Esophagus muscularis mucosa (tissue), 4 donors: ENCODE data around the gene B4GALT6. TPM values are rescaled to one million over a fixed set of nuclear protein-coding genes. Genes with fewer than 3 reads are reported as not detected.

ENCODE experiments used
- DNase-seq: peaks from one replicate; pipeline ENCODE4 v3.0.0-alpha.2; 2017; ENCODE audit errors: extremely low spot score
- H3K27ac ChIP-seq, 4 donors: fragments of 200-600 bp; sonication (generic); replicated peaks in 1 of 4; 1 replicate in 3 of 4; 2 replicates in 1 of 4; pipeline ENCODE4 v1.5.1; 2016 to 2019; ENCODE audit warnings: mild to moderate bottlenecking in 1 of 4
- H3K27me3 ChIP-seq, 4 donors: fragments of 200-600 bp; sonication (generic); one replicate each; pipeline versions ENCODE4 v1.5.1 to v1.6.0; 2016 to 2019
- H3K36me3 ChIP-seq, 4 donors: fragments of 200-600 bp; sonication (generic); one replicate each; pipeline ENCODE4 v1.5.1; 2016 to 2019
- H3K4me1 ChIP-seq, 4 donors: fragments of 200-600 bp; sonication (generic); one replicate each; pipeline ENCODE4 v1.5.1; 2016 to 2019
- H3K4me3 ChIP-seq, 4 donors: fragments of 200-600 bp; sonication (generic); 1 replicate in 2 of 4; 2 replicates in 2 of 4; pipeline ENCODE4 v1.5.1; 2016 to 2019; ENCODE audit warnings: mild to moderate bottlenecking in 4 of 4, moderate library complexity in 1 of 4
- H3K9me3 ChIP-seq, 4 donors: fragments of 200-600 bp; sonication (generic); 1 replicate in 3 of 4; 2 replicates in 1 of 4; pipeline ENCODE4 v1.5.1; 2016 to 2019
- EP300 ChIP-seq: sonication (generic); formaldehyde crosslinking; IDR thresholded peaks from one replicate; pipeline ENCODE4 v1.6.1; 2017; ENCODE audit warnings: antibody characterized with exemption
- POLR2A ChIP-seq: fragments of 450-650 bp; IDR thresholded peaks from one replicate; pipeline ENCODE4 v1.6.1; 2017; ENCODE audit warnings: antibody characterized with exemption, moderate library complexity, mild to moderate bottlenecking, low read depth
- POLR2AphosphoS5 ChIP-seq, 2 donors: sonication (generic); formaldehyde crosslinking; IDR thresholded peaks; one replicate each; pipeline ENCODE4 v1.6.1; 2017; ENCODE audit warnings: antibody characterized with exemption in 2 of 2
- WGBS: methylation state at CpG from one replicate; pipeline ENCODE4 v1.1.5; 2018; 5-methylcytosine and 5-hydroxymethylcytosine counted together
- intact Hi-C: fragments of 100-400 bp; cut with DNase I; formaldehyde crosslinking; loops from one replicate; pipeline ENCODE4 v1.15.1; 2023
- total RNA-seq, 4 donors: library from RNA; depleted of rRNA; stranded (reverse); fragments of >200 nt; gene quantifications; one replicate each; pipeline versions ENCODE4 v1.1.0 to v1.2.1, GENCODE V29; 2016
- TF ChIP-seq, protein P1 (sequence below), 3 experiments: fragments of 200-600 bp in 2 of 3; fragments of 450-650 bp in 1 of 3; sonication (generic) in 2 of 3; IDR thresholded peaks; one replicate each; pipeline ENCODE4 v1.5.1; 2017 to 2019; ENCODE audit warnings: antibody characterized with exemption in 3 of 3, mild to moderate bottlenecking in 2 of 3, moderate library complexity in 1 of 3

B4GALT6 gene
- total RNA-seq, 4 donors from 2014 or later: 4.5 to 12.0 (median 8.0) TPM

DNA sequence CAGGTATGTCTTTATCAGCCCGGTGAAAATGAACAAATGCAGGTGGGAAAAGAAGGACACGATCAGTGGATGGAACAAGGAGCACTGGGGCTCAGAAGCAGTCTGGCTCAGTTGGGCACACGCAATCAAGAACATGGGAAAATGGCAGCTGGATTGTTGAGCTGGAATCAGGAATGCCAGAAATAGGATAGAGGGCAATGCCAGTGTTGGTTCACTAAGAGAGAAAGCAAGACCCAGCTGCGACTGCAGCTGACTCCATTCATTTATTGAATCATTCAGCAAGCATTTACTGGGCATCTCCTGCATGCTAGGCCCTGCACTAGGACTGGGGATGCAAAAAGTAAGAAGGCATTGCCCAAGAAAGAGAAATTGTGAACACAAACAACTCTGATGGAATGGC is 106.3 kb downstream of the B4GALT6 start:
- intact Hi-C loops: no loop called here
- Histone ChIP-seq H3K4me1 (peaks cover 0 to 5% (median 0%) of the 10 kb centered on the region in 4 donors), H3K4me3 (no peak overlapping the region), H3K27ac (no peak overlapping the region), H3K9me3 (no peaks in the 10 kb centered on the region), H3K36me3 (no peaks in the 10 kb centered on the region), H3K27me3 (no peaks in the 10 kb centered on the region)
- TF ChIP-seq POLR2AphosphoS5 (IDR thresholded peaks at IDR 0.05) (no peak), EP300 (no peak), POLR2A (no peak)
- TF ChIP-seq, protein P1, sequence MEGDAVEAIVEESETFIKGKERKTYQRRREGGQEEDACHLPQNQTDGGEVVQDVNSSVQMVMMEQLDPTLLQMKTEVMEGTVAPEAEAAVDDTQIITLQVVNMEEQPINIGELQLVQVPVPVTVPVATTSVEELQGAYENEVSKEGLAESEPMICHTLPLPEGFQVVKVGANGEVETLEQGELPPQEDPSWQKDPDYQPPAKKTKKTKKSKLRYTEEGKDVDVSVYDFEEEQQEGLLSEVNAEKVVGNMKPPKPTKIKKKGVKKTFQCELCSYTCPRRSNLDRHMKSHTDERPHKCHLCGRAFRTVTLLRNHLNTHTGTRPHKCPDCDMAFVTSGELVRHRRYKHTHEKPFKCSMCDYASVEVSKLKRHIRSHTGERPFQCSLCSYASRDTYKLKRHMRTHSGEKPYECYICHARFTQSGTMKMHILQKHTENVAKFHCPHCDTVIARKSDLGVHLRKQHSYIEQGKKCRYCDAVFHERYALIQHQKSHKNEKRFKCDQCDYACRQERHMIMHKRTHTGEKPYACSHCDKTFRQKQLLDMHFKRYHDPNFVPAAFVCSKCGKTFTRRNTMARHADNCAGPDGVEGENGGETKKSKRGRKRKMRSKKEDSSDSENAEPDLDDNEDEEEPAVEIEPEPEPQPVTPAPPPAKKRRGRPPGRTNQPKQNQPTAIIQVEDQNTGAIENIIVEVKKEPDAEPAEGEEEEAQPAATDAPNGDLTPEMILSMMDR (IDR thresholded peaks at IDR 0.05): no peak
- DNase-seq: no peak
- 96% methylated on average over 4 of the region's 4 CpGs for WGBS

DNA sequence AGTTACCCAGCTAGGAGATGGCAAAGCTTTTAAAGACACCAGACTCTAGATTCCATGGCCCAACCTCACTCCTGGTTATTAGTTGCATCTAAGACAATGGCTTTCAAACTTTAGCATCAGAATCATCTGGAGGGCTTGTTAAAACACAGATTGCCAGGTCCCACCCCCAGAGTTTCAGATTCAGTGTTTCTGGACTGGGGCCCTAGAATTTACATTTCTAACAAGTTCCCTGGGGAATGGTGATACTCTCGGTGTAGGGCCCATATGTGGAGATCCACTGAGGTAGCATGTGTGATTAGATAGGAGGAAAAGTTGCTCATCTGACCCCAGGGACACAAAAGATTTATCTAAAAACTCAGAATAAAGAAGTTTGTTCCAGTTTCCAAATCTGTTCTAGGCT is 107.2 kb downstream of the B4GALT6 start:
- TF ChIP-seq POLR2AphosphoS5 (IDR thresholded peaks at IDR 0.05): no peak
- no peak for DNase-seq
- Histone ChIP-seq H3K4me1 (peaks cover 0 to 5% (median 0%) of the 10 kb centered on the region in 4 donors), H3K27ac (no peak overlapping the region), H3K36me3 (no peaks in the 10 kb centered on the region), H3K9me3 (no peaks in the 10 kb centered on the region), H3K27me3 (no peaks in the 10 kb centered on the region), H3K4me3 (no peak overlapping the region)
- intact Hi-C loops: no loop called here
- 79% methylated on average over 1 of the region's 1 CpG for WGBS

DNA sequence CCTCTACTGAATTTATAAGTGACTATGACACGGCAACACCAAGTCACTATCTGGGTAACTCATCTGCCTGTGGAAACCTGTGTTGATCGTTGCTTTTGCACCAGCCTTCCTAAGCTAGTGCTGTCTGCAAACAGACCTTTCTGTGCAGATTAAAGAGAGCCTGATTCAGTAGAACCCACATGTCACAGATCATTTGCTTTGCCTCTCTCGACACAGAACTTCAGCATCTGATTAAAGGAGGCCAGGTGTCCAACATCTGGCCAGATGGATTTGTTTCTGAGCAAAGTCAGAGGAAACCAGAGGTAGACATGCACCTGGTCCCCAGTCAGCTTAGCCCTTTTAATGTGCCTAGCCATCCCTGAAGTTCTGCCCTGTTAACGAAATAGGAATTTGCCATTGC is 107.7 kb downstream of the B4GALT6 start:
- H3K4me1 ChIP-seq: peaks cover 0 to 3% (median 0%) of the 10 kb centered on the region in 4 donors
- no peaks in the 10 kb centered on the region for H3K27me3 ChIP-seq
- intact Hi-C loops: no loop called here
- TF ChIP-seq POLR2A (no peak), POLR2AphosphoS5 (IDR thresholded peaks at IDR 0.05) (no peak)
- TF ChIP-seq, protein P1 (IDR thresholded peaks at IDR 0.05): no peak
- DNase-seq: no peak
- WGBS: 55% methylated on average over 4 of the region's 4 CpGs
- H3K27ac ChIP-seq: no peak overlapping the region
- no peaks in the 10 kb centered on the region for H3K36me3 ChIP-seq
- no peak overlapping the region for H3K4me3 ChIP-seq
- H3K9me3 ChIP-seq: no peaks in the 10 kb centered on the region

DNA sequence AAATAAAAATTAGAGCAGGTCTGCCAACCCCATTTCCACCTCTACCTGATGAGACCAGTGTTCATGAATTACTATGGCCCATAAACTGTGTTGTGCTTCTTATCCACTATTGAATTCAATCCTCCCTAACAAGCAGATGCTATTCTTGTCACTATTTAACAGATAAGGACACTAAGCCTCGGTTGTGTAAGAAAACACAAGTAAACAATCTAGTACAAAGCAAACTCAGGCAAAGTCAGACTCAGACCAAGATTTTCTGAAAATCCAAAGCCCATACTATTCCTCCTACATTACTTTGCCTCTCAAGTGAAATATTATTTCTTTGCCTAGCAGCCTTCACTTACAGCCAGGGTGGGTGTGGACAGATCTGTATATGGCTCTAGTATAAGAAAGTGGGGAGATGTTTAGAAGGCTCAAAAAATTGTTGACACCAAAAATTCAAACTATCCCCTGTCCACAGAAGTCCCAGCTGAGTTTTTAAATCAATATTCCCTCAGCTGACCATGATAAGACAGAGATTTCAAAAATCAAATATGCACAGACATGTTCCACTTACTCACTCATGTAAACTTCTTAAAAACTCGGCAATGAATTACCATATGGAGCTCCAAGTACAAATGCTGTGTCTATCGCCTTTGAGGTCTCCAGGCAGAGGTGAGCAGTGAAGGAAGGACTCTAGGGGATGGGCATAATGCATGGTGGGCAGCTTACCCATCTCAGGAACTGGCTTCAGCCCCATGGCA is 108.7 kb downstream of the B4GALT6 start:
- no peak overlapping the region for H3K27ac ChIP-seq
- no peaks in the 10 kb centered on the region for H3K4me1 ChIP-seq
- no peaks in the 10 kb centered on the region for H3K27me3 ChIP-seq
- no peaks in the 10 kb centered on the region for H3K36me3 ChIP-seq
- WGBS: 74% methylated on average over 3 of the region's 3 CpGs
- no peak for DNase-seq
- intact Hi-C loops: no loop called here
- H3K4me3 ChIP-seq: no peak overlapping the region
- no peaks in the 10 kb centered on the region for H3K9me3 ChIP-seq
- TF ChIP-seq POLR2A: no peak
- TF ChIP-seq, protein P1 (IDR thresholded peaks at IDR 0.05): no peak
- TF ChIP-seq EP300: no peak
- TF ChIP-seq POLR2AphosphoS5 (IDR thresholded peaks at IDR 0.05): no peak

DNA sequence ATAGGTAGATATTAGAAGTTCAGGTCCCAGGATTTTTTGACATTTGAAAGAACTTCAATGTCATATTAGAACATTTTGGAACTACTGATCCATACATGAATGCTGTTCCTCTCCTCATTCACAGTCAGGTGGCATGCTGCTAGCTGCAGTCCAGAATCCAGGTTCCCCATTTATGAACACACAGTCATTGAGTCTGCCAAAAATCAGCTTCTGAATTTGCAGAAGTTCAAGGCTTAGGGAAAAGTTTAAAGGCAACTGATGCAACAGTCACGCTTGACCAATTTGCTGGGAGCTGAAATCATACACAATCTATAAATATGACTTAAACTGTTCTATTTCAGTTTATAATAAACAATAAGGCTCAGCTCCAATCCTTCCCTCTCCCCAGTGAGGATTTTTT is 110.0 kb downstream of the B4GALT6 start:
- TF ChIP-seq, protein P1 (IDR thresholded peaks at IDR 0.05): no peak
- TF ChIP-seq POLR2A (no peak), POLR2AphosphoS5 (IDR thresholded peaks at IDR 0.05) (no peak), EP300 (no peak)
- Histone ChIP-seq H3K9me3 (no peaks in the 10 kb centered on the region), H3K4me3 (no peak overlapping the region), H3K36me3 (no peaks in the 10 kb centered on the region), H3K27me3 (no peaks in the 10 kb centered on the region), H3K4me1 (no peaks in the 10 kb centered on the region), H3K27ac (no peak overlapping the region)
- DNase-seq: no peak
- WGBS: 48% methylated on average over 1 of the region's 1 CpG
- intact Hi-C loops: no loop called here

Other genes with a start within 250 kb of the B4GALT6 start
- under 1 TPM in 1 of 4 donors, not detected in 3; under 0.01 TPM for gene DSG3, start 236.8 kb downstream of the B4GALT6 start, total RNA-seq
- gene DSG2, start 186.4 kb downstream of the B4GALT6 start, total RNA-seq: 1 to 10 TPM; 1.2 to 6.2 (median 2.9) TPM
- gene TTR, start 92.7 kb downstream of the B4GALT6 start, total RNA-seq: 1 to 10 TPM in 1 of 4 donors, under 1 TPM in 1, not detected in 2; 0.33 to 1.2 TPM
- under 1 TPM in 1 of 4 donors, not detected in 3; 0.83 TPM for gene SLC25A52, start 76.3 kb upstream of the B4GALT6 start, total RNA-seq